SH-SY5Y (cell line): ENCODE results near the gene PARD3.

Experiments used
- GATA2 ChIP-seq: IDR thresholded peaks from 2 replicates; pipeline ENCODE4 v1.6.1; 2011; ENCODE audit warnings: mild to moderate bottlenecking, low read depth, low read length
- GATA3 ChIP-seq: IDR thresholded peaks from 2 replicates; pipeline ENCODE4 v1.6.1; 2011; ENCODE audit warnings: low read depth, mild to moderate bottlenecking, low read length, moderate library complexity

The PARD3 gene

GRCh38 chr10:34596351-34596750, 218.7 kb downstream of the PARD3 start:
- TF ChIP-seq GATA2 (no peak), GATA3 (no peak)

- TF ChIP-seq GATA2 (no peak), GATA3 (no peak)
Measured at GRCh38 chr10:34593930-34594329, 221.2 kb downstream of the PARD3 start.

GRCh38 chr10:34593374-34593890, 221.7 kb downstream of the PARD3 start:
- TF ChIP-seq GATA2 (no peak), GATA3 (no peak)

- no peak for TF ChIP-seq GATA2
- no peak for TF ChIP-seq GATA3
Measured at GRCh38 chr10:34590793-34591192, 224.3 kb downstream of the PARD3 start.

GRCh38 chr10:34589275-34589674, 225.8 kb downstream of the PARD3 start:
- no peak for TF ChIP-seq GATA2
- TF ChIP-seq GATA3, result no peak

GRCh38 chr10:34587680-34588019, 227.4 kb downstream of the PARD3 start:
- TF ChIP-seq GATA3 (no peak), GATA2 (no peak)

- no peak for TF ChIP-seq GATA3
- no peak for TF ChIP-seq GATA2
Measured at GRCh38 chr10:34587002-34587679, 228.0 kb downstream of the PARD3 start.

GRCh38 chr10:34585422-34586112, 229.5 kb downstream of the PARD3 start:
- TF ChIP-seq GATA3 (no peak), GATA2 (no peak)

GRCh38 chr10:34584164-34584563, 230.9 kb downstream of the PARD3 start:
- TF ChIP-seq GATA2 (no peak), GATA3 (no peak)

- no peak for TF ChIP-seq GATA2
- no peak for TF ChIP-seq GATA3
Measured at GRCh38 chr10:34581801-34582532, 233.1 kb downstream of the PARD3 start.

GRCh38 chr10:34580643-34581042, 234.5 kb downstream of the PARD3 start:
- no peak for TF ChIP-seq GATA3
- TF ChIP-seq GATA2, result no peak

- TF ChIP-seq GATA3, result no peak
- TF ChIP-seq GATA2, result no peak
Measured at GRCh38 chr10:34580214-34580613, 234.9 kb downstream of the PARD3 start.

- TF ChIP-seq GATA3, result no peak
- no peak for TF ChIP-seq GATA2
Measured at GRCh38 chr10:34578468-34578867, 236.6 kb downstream of the PARD3 start.

- TF ChIP-seq GATA3 (no peak), GATA2 (no peak)
Measured at GRCh38 chr10:34576797-34577196, 238.3 kb downstream of the PARD3 start.

- TF ChIP-seq GATA2 (no peak), GATA3 (no peak)
Measured at GRCh38 chr10:34575882-34576281, 239.2 kb downstream of the PARD3 start.
